ENCODE measurements around the gene C19orf85.

The C19orf85 gene

DNA sequence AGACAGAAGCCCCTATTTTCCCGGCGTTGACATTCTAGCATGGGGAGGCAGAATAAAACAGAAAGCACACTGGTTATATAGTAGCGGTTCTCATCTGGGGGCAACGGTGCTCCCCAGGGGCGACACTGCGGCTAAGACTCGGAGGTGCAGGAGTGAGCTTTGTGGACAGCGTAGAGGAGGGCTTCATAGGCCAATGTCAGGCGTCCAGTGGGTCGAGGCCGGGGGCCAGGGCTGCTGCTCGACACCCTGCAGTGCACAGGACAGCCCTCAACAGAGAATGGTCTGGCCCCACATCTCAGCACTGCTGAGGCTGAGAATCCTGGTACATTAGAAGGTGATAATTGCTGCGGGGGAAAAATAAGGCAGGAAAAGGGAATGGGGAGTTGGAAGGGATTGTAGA lies 13.4 kb upstream of the C19orf85 start:
- no peak for DNase-seq (ENCODE audit: low spot score)
- no peak for FAIRE-seq

DNA sequence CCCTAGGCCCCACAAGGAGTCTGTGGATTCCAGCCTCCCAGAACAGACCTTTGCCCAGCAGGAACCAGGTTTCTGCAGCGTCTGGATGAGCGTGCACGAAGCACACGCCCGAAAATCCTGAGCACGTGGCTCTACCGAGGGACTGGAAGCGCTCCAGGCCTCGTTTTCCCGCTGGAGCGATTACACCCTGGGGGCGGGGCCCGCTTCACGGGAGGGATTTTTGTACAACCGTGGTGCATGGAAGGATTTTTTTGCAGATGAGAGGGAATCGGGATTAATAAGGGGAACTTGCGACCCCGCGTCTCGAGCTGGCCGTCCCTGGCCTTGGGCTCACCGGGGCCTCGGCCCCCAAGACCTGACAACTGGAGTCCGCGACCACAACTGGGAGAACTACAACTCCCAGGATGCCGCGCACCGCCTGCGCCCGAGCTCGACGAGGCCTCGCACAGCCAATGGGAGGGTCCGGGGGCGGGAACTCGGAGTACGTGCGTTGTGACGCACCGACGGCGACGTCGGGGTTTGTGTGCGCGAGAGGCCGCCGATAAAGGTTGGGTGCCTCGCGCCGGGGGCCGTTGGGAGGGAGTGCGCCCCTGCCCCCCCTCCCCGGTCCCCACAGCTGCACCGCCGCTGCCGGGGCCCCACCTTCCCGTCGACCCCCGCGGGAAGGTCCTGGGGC lies 11.7 kb upstream of the C19orf85 start, which contains the start of gene ZNF628:
ZNF628 (plus strand) TSS at position 518 of the 676 bp plus-strand sequence. CDS start 3,294 bp downstream, outside the sequence.
- peak; percentile 75 for FAIRE-seq
- peak; percentile 98 for DNase-seq (ENCODE audit: low spot score)

DNA sequence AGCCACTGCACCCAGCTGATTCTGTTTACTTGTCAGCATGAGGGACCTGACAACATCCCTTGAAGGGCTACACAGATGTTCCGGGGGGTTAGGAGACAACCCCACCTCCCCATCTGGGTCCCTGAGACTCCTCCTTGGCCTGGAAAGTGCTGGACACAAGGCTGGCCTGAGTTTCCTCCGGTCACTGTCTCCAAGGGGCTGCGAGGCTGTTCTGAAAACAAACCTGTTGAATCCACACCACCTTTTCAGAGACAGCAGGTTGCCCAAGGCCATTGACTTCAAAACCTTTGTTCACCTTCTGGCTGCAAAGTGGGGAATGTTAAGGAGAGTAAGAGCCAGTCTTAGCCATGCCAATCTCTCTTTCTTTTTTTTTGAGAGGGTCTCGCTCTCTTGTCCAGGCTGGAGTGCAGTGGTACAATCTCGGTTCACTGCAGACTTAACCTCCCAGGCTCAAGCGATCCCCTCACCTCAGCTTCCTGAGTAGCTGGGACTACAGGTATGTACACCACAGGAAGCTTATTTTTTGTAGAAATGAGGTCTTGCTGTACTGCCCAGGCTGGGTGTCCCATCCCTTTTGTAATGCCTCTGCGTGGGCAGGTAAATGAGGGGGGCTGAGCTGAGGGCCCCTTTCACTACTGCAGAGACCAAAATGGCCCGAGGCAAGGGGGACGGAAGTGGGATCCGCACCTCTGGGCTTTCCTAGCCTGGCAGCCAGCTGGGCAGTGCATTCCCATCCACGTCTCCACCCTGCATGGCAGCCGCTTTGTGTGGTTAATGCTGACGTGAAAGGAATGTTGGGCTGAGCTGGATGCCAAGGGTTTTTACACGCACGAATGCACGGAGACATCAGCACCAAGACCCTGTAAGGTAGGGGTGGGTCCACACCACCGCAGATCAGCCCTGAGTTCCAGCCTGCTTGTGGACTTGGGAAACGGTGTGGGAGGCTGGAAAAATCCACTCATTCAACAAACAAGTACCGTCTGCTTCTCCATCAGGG lies 10.0 kb upstream of the C19orf85 start:
- FAIRE-seq (no peak), DNase-seq (ENCODE audit: low spot score) (no peak)

DNA sequence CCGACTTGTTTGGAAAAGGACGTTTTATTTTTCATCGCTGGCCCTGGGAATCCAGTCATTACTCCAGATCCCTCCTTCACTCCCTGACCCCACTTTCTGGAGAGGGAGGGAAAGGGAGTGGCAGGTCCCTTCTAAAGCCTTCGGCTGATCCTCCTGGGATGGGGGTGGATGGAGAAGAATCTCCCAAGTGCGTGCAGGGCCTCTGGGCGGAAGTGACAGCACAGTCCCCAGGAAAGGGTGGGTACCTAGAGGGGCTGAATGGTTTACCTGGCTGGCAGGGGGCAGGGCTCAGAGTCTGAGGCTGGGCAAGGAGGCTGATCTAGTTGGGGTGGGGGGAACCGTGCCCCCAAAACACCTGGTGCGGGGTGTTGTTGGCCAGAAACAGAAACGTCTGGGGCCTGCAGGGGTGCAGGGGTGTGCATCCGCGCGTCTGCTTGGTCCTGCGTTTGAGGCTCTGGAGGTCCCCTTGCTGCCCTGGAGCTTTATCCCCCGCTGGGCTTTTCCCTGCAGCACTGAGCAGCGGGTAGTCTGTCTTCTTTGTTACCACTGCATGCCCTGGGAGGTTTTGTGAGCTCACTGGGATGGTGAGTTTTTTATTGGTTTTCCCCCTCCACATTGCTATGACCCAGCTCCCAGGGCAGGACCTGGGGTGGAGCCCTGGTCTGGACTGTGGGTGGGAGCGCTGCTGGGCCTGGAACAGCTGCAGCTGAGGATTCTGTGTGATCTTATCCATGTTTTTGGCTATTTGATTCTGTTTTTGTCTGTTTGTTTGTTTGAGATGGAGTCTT lies 8.9 kb upstream of the C19orf85 start:
- no peak for FAIRE-seq
- no peak for DNase-seq (ENCODE audit: low spot score)

DNA sequence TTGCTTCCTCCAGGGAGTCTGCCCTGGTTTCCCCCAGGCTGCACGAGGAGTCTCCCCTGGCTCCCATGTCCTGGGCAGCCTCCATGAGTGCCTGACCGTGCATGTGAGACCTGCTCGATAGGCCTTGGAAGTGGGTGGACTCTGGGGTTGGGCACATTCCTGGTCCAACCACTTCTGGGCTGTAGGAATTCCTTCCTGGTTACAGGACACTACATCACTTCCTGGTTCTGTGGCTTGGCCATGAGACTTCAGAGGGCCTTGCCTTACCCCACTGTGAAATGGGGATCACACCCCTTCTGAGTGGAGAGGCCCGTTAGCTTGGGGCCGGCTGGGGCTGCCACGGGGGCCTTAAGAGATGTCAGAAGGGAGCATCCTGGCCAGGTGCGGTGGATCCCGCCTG lies 7.9 kb upstream of the C19orf85 start:
- FAIRE-seq (no peak), DNase-seq (ENCODE audit: low spot score) (peak; percentile 71)

DNA sequence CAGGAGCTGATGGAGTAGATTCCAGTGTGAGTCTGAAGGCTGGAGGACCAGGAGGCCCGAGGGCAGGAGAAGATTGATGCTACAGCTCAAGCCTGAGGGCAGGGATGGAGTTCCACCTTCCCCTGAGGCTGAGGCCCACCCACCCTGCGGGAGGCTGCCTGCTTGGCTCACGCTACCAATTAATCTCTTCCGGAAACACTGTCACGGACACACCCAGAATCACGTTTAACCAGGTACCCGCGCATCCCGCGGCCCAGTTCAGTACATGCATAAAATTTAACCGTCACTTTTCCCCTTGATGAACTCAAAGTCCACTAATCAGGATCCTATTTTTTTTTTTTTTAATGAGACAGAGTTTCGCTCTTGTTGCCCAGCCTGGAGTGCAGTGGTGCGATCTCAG lies 6.7 kb upstream of the C19orf85 start:
- FAIRE-seq: no peak

DNA sequence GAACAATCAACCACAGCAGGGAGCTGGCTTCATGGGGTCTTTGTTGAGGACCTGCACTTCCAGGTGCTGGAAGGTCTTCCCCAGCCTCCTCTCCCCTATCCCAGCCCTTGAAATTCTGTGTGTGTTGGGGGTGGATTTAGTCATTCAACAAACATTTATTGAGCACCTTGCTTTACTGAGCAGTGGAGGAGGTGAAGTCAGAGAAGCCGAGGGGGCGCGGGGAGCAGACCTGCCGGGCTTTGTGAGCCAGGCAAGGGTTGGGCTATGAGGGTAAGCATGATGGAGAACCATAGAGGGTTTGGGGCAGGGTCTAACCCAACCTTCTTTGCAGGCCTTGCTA lies 3.5 kb upstream of the C19orf85 start:
- FAIRE-seq (no peak), DNase-seq (ENCODE audit: low spot score) (no peak)

More for the DNA sequence above, 6.7 kb upstream of the C19orf85 start:
- DNase-seq (ENCODE audit: low spot score): no peak

DNA sequence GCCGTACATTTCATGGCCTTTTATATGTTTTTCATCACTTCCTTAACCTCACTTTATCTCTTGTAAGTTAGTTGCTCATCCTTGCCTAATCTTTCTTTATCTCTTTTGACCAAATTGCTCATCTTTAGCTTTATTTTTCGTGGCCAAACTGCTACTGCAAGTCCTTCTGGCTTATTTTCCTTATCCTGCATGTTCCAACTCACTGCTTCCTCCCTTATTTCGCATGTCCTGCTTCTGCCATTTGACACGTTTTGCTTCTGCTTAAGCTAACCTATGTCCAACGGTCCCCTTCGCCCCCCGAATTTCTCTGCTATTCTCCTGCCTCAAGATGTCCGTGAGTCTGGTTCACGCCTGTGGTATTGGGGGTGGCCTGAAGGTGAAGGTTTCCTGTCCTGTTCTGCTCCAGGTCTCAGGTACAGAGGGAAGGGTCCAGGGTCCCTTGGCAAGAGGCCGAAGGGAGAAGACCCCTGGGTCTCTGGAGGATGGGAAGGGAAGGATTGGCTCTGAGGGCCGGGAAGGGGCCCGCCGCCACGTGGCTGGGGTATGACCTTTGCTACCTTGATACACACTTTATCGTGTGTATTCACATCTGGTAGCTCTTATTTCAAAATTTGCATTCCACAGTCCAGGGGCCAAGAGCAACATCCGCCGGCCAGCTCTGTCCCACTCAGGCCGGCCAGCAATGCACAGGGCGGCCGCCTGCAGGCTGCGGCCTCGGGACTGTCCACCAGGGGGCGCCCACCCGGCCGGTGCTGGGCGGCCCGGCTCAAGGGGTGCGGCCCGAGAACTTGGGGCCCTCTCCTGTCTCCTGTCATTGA lies 2.9 kb upstream of the C19orf85 start:
- FAIRE-seq (no peak), DNase-seq (ENCODE audit: low spot score) (peak; percentile 64)

DNA sequence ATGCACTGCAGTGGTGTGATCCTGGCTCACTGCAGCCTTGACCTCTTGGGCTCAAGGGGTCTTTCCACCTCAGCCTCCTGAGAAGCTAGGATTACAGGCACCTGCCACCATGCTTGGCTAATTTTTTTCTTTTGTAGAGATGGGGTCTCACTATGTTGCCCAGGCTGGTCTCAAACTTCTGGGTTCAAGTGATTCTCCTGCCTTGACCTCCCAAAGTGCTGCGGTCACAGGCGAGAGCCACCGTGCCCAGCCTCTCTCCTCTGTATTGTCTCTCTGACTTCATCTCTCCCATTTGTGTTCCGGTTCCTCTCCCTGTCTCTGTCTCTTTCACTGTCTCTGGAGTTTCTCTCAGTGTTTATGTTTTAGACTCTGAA lies 1.7 kb upstream of the C19orf85 start:
- FAIRE-seq: no peak

DNA sequence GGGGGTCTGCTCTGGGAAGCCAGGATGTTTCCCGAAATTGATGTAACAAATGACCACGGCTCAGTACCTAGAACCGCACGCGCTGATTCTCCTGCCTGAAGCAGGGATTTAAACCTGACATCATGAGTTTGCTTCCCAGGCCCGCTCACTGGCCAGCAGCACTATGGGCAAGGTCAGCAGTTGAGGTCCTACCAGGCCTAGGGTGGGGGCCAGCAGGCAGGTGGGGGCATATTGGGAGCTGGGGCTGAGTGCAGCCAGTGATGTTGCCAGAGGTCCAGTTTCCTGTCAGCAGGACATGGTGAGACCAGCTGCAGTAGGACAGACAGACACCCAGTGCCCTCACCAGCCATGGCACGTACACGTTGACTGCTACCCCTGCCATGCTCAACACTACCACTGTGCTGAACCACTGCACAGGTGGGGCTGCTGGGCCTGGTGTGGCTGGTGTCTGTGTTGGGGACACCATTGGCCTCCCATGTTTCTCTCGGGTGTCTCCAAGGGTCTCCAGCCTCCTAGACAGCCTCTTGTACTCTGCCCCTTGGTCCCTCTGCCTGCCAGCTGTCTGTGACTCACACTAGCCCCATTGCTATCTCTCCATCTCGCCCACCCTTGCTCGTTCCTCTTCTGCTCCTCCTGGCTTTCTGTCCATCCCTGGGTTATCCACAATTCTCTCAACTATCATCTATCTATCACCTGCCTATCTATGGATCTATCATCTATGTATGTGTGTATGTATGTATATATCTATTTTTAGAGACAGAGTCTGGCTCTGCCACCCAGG lies 1.1 kb upstream of the C19orf85 start:
- FAIRE-seq: no peak
- DNase-seq (ENCODE audit: low spot score): no peak

More for the DNA sequence above, 1.7 kb upstream of the C19orf85 start:
- DNase-seq (ENCODE audit: low spot score): no peak

DNA sequence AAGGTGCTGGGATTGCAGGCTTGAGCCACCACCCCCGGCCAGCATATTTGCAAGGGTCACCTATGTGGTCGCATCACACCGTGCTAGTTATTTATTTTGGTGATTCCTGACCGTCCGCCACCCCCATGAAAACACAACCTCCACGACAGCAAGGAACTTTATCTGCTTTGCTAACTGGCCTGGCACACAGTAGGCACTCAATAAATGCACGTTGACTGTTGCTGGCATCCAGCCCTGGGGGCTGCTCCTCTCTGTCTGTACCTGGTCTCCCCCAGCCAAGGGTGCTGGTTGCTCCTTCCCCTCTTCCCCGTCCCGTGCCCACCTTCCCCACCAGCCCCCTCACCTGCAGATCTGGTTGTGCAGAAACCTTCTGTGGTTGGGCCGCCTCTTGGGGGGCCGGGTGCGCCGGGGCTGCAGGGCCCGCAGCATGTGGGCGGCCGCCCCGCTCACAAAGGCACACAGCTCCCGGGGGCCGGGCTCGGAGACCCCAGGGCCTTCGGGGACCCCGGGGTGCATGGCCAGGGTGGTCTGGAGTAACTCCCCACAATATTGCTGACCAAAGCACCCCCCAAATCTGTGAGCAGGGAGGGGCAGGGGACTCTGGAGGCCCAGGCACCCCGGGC lies 401 bp downstream of the C19orf85 start:
- no peak for DNase-seq (ENCODE audit: low spot score)
- no peak for FAIRE-seq

DNA sequence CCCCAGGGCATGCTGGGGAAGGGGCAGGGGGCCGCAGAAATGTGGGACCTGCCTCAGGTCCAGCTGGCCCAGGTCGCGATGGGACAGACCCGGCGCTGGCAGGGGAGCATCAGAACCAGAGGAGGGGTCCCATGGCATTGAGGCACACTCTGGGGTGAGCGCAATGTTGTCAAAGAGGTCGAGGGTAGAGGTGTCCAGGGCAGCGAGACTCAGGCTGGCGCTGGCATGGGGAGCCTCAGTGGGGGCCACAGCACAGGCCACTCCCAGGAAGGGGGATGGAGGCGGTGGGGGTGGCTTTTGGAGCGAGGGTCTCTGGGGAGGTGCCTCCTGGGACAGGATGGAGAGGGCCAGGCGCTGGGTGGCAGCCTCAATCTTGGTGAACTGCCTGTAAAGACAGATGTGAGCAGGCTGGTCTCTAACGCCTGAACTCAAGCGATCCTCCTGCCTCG lies 944 bp downstream of the C19orf85 start:
- no peak for DNase-seq (ENCODE audit: low spot score)
- FAIRE-seq: no peak

DNA sequence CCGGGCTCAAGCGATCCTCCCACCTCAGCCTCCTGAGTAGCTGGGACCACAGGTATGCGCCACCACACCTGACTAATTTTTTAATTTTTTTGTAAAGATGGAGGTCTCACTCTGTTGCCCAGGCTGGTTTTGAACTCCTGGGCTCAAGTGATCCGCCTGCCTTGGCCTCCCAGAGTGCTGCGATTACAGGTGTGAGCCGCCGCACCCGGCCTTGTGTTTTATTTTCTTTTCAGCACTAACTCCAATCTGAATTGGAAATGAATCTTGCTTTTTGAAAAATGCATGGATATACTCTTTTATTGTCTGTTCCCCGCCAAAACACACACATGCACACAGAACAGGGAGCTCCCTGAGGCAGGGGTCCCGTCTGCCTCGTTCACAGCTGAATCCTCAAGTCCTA lies 1.8 kb downstream of the C19orf85 start:
- FAIRE-seq (no peak), DNase-seq (ENCODE audit: low spot score) (no peak)

DNA sequence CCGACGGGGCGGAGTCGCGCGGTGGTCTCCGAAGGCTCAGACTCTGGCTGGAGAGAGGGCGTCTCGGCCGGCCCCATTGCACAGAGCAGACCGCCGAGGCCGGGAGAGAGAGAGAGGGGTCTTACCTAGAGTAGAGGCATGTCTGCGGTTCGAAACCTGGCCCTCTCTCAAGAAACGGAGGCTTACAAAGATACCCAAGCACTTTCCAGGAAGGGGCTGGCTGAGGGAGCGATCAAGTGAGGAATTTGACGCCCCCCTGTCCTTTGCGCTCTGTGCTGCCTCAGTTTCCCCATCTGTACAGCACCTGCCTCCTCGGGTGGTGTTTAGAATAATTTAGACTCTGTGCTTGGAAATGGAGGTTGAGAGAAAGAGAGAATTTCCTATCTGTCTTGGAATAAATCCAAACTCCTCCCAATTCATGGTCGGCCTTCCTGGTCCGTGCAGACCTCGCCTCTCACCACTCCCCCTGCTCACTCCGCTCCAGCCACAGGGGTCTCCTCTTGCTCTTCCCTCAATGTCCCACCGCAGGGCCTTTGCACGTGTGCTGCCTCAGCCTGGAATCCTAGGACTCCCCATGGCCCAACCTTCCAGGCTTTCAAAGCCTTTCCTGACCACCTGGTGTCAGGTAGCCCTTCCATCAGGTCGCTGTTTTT lies 2.5 kb downstream of the C19orf85 start:
- FAIRE-seq (no peak), DNase-seq (ENCODE audit: low spot score) (no peak)

DNA sequence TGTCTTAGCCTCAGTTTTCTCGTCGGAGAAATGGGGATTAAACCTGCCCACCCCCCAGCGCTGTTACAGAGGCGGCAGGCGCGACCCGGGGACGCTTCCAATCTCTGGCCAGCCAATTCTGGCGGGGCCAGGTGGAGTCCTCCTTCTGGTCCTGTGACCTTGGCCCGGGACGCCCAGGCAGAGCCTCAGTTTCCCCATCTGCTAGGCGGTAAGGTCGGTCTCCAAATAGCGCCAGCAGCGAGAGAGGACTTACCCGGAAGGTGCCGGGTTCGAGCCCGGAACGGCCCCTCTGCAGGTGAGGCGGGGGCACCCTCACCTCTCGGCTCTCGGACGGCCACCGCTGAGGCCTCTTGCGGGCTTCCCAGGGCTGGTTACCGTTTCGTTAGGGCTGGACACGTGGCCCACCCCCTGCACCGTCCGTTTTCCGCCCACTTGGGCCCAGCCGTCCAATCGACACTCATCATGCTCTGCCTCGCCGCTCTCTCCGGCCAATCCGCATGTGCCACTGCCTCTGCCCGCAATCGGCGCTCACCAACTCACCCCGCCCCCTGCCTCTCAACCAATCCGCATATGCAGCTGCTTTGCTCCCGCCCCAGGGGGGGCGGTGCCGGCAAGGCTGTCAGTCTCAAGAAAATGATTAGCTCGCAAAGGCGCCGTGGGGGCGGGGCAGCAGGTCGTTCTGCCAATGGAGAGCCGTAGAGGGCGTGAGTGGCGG lies 3.1 kb downstream of the C19orf85 start, which contains the start of gene ISOC2:
ISOC2 (minus strand) TSS at position 384 of the 715 bp plus-strand sequence. CDS start 5,156 bp downstream, outside the sequence.
- peak; percentile 94 for FAIRE-seq
- DNase-seq (ENCODE audit: low spot score): peak; percentile 99

DNA sequence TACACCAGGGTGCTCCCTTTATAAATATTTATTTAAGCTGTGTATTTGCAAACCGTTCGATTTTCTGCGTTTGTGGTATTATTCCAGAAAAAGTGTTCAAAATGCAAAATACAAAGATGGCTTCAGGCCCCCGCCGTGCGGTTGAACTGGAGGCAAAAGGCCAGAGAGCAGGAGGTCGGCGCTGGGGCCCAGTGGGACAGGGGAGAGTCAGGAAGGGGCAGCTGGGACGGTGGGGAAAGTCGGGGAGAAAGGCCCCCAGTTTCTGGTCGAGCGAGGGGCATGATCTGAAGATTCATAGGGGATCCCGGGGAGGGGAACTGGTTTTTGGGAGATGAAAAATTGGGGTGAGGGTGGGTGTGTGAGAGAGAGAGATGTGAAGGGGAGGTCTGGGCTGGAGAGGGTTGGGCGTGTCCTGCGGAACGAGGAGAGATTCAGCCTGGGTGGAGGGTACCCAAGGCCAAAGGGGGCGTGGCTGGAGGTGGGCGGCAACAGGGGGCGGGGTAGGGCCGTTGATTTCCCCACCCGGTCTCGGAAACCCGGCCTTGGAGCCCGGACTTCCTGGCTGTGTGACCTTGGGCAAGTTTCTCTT lies 3.8 kb downstream of the C19orf85 start:
- peak; percentile 84 for DNase-seq (ENCODE audit: low spot score)
- peak; percentile 20 for FAIRE-seq

DNA sequence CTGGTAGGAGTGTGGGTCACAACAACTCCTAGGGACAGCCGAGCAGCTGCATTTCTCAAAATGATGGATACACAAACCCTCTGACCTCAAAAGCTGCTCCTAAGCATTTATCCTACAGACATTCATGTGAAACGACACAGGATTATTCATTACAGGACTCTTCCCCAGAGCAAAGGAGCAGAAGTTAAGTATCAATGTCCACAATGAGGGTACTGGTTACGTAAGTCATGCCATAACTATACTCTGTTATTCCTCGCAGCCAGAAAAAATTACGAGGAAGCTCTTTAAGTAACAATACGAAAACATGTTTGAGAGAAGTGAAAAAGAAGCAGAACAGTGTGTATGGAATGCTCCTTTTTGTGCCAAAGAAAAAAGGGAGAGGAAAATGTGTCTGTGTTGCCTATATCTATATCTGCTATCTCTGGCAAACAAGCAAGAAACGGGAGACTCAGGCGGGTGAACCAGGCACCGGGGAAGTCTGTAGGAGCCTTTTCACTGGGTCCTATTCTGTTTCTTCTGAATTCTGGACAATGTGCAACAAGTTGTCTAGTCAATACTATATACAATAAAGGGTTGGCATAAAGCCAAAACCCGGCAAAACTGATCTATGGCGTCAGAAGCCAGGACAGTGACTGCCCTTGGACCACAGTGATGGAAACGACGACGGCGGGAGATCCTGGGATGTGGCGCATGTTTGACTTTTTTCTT lies 4.4 kb downstream of the C19orf85 start:
- DNase-seq (ENCODE audit: low spot score) (no peak), FAIRE-seq (no peak)

All from urothelium cell line (cell line).